Measurements from ENCODE around the gene WNT9A. TPM values are rescaled to one million over a fixed set of nuclear protein-coding genes. Genes with fewer than 3 reads are reported as not detected.

The WNT9A gene
- total RNA-seq, 1 experiment from 2014 or later: 22.2 TPM

DNA sequence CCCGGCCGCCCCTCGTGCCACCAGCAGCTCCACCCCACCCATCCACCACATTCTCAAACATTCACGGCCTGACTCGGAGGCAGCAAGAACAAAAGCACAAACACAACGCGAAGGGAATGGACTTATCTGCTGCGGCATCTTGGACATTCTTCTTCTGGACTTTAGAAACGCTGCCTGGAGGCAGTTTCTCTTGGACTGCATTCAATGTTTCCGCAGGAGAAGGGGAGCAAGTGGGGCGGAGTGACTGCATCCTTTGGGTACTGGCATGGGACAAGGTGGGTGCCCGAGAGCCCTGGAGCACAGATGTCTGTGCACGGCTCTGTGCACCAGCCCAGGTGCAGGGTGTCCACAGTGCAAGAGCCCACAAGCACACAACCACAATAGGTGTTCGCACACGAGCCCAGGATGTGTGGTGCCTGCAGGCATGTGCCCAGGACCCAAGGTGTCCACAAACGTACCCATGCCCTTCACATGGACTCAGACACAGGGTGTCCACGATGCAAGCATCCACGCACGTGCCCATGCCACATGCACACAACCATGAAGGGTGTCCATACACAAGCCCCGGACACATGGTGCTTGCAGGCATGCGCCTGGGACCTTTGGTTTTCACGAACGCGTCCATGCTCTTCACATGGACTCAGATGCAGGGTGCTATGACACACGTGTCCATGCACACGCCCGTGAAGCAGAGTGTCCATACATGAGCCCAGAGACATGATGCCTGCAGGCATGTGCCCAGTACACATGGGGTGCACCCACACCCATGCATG, 53.6 kb downstream of the WNT9A start:
- Histone ChIP-seq H3K9me2 (replicated peaks; ENCODE audit: low read length) (no peaks in the 10 kb centered on the region), H4K20me1 (ENCODE audit: low read length) (no peaks in the 10 kb centered on the region), H3K9ac (ENCODE audit: low read length) (no peak overlapping the region), H2AFZ (ENCODE audit: low read length) (no peak overlapping the region), H3K9me3 (ENCODE audit: low read length) (no peaks in the 10 kb centered on the region), H3K4me1 (ENCODE audit: insufficient read depth, low read length) (peaks cover 4% of the 10 kb centered on the region; the same call in 1 of the 2 replicates), H3K79me2 (ENCODE audit: low read length) (no peaks in the 10 kb centered on the region), H3K4me3 (ENCODE audit: low read length) (no peak overlapping the region), H3K4me2 (ENCODE audit: low read length) (no peak overlapping the region), H3F3A (ENCODE audit: low read length, unreplicated experiment) (no peaks in the 10 kb centered on the region), H3K27ac (ENCODE audit: low read length) (no peak overlapping the region), H3K27me3 (ENCODE audit: low read length) (no peaks in the 10 kb centered on the region), H3K36me3 (ENCODE audit: low read depth, low read length) (no peaks in the 10 kb centered on the region)
- CTCF ChIA-PET: no interaction called here
- no peak for DNase-seq
- no peak for ATAC-seq
- POLR2A ChIA-PET (ENCODE audit: unreplicated experiment): no interaction called here
- BruUV-seq (replicated peaks): no TSS peak
- intact Hi-C loops (cut with micrococcal nuclease): no loop called here
- TF ChIP-seq, protein P1, sequence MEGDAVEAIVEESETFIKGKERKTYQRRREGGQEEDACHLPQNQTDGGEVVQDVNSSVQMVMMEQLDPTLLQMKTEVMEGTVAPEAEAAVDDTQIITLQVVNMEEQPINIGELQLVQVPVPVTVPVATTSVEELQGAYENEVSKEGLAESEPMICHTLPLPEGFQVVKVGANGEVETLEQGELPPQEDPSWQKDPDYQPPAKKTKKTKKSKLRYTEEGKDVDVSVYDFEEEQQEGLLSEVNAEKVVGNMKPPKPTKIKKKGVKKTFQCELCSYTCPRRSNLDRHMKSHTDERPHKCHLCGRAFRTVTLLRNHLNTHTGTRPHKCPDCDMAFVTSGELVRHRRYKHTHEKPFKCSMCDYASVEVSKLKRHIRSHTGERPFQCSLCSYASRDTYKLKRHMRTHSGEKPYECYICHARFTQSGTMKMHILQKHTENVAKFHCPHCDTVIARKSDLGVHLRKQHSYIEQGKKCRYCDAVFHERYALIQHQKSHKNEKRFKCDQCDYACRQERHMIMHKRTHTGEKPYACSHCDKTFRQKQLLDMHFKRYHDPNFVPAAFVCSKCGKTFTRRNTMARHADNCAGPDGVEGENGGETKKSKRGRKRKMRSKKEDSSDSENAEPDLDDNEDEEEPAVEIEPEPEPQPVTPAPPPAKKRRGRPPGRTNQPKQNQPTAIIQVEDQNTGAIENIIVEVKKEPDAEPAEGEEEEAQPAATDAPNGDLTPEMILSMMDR (conservative IDR thresholded peaks at IDR 0.05; ENCODE audit: low read depth, low read length): no peak
- TF ChIP-seq EZH2 (IDR thresholded peaks at IDR 0.05; ENCODE audit: low read length, unreplicated experiment): no peak
- TF ChIP-seq EZH2phosphoT487 (IDR thresholded peaks at IDR 0.05; ENCODE audit: borderline replicate concordance, low read length): no peak

DNA sequence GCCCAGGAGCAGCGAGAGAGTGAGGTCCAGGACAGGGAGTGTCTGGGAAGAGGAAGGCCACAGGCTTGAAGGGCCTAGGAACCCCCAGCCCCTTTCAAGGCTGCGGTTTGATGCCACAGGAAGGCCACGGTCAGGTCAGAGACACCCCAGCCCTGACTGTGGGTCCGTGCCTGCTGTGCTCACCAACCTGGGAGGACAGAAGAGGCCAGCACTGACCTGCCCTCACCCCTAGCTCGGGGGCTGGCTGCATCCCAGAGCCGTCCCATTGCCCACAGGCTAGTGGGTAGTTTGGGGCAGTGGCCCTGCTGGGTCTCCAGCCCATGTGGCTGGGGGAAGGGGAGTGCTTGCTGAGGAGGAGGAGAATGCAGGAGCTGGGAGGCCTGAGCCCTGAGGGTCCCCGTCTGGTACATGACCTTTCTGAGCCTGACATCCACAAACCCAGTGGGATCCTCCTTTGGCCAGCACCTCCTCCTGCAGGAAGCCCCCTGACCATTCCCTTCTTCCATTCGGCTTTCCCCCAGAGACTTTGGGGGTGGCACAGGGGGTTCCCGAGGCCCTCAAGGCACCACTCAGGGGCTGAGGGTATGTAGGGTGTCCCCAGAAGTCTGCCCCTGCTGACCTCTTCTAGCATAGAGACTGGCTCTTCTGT, 54.3 kb downstream of the WNT9A start:
- no peaks in the 10 kb centered on the region for H3K9me2 ChIP-seq (replicated peaks; ENCODE audit: low read length)
- no peak for TF ChIP-seq EZH2 (IDR thresholded peaks at IDR 0.05; ENCODE audit: low read length, unreplicated experiment)
- no peak for DNase-seq
- H3K36me3 ChIP-seq (ENCODE audit: low read depth, low read length): no peaks in the 10 kb centered on the region
- H3K4me3 ChIP-seq (ENCODE audit: low read length): no peak overlapping the region
- H3K27me3 ChIP-seq (ENCODE audit: low read length): no peaks in the 10 kb centered on the region
- no peak overlapping the region for H2AFZ ChIP-seq (ENCODE audit: low read length)
- H3K79me2 ChIP-seq (ENCODE audit: low read length): no peaks in the 10 kb centered on the region
- peaks cover 4% of the 10 kb centered on the region; the same call in 1 of the 2 replicates for H3K4me1 ChIP-seq (ENCODE audit: insufficient read depth, low read length)
- H3F3A ChIP-seq (ENCODE audit: low read length, unreplicated experiment): no peaks in the 10 kb centered on the region
- H3K4me2 ChIP-seq (ENCODE audit: low read length): no peak overlapping the region
- no TSS peak for BruUV-seq (replicated peaks)
- no peak overlapping the region for H3K9ac ChIP-seq (ENCODE audit: low read length)
- ChIA-PET CTCF (no interaction called here), POLR2A (ENCODE audit: unreplicated experiment) (no interaction called here)
- no peaks in the 10 kb centered on the region for H4K20me1 ChIP-seq (ENCODE audit: low read length)
- no peaks in the 10 kb centered on the region for H3K9me3 ChIP-seq (ENCODE audit: low read length)
- no peak overlapping the region for H3K27ac ChIP-seq (ENCODE audit: low read length)
- intact Hi-C loops (cut with micrococcal nuclease): no loop called here
- no peak for ATAC-seq

DNA sequence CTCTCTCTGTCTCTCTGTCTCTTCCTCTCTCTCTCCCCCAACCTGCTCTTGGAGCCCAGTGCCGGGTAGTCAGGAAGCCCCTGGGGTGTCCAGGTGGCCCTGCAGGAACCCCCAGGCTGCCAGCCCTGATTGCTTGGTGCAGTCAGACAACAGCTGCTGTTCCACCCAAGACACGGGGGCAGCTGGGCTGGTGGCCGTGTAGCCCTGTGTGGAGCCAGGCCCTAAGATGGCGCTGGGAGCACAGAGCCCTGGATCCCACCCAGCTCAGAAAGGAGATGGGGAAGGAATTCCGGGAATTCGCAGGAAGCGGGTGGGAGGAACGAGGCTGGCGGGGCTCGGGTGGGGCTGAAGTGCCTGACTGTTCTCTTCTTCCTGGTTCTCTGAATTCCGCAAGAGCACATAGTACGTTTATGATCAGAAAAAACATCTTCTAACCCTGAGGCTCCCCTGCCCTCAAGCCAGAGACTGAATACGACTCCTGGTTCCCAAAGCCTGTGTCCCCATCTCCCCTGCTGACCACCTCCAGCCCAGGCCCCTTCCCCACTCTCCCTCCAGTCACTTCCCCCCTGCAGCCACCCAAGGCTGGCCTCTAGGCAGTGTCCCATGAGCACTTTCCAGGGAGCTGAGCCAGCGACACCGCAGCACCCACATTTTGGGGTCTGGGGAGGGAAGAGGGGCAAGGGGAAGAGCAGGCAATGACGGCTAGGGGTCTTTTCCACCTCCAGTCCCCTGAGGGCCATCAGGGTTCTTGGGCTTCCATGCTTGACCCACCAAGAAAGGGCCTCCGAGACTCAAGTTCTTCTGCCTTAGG, 55.0 kb downstream of the WNT9A start:
- no TSS peak for BruUV-seq (replicated peaks)
- Histone ChIP-seq H3F3A (ENCODE audit: low read length, unreplicated experiment) (no peaks in the 10 kb centered on the region), H3K4me3 (ENCODE audit: low read length) (no peak overlapping the region), H3K9ac (ENCODE audit: low read length) (no peak overlapping the region), H3K9me3 (ENCODE audit: low read length) (no peaks in the 10 kb centered on the region), H3K9me2 (replicated peaks; ENCODE audit: low read length) (no peaks in the 10 kb centered on the region), H2AFZ (ENCODE audit: low read length) (no peak overlapping the region), H3K4me2 (ENCODE audit: low read length) (no peak overlapping the region), H3K79me2 (ENCODE audit: low read length) (no peaks in the 10 kb centered on the region), H4K20me1 (ENCODE audit: low read length) (no peaks in the 10 kb centered on the region), H3K27ac (ENCODE audit: low read length) (no peak overlapping the region), H3K27me3 (ENCODE audit: low read length) (no peaks in the 10 kb centered on the region), H3K4me1 (ENCODE audit: insufficient read depth, low read length) (peaks cover 4% of the 10 kb centered on the region; the same call in 1 of the 2 replicates), H3K36me3 (ENCODE audit: low read depth, low read length) (no peaks in the 10 kb centered on the region)
- ATAC-seq (no peak), DNase-seq (no peak)
- intact Hi-C loops (cut with micrococcal nuclease): no loop called here
- TF ChIP-seq, protein P1 (conservative IDR thresholded peaks at IDR 0.05; ENCODE audit: low read depth, low read length): no peak
- no peak for TF ChIP-seq EZH2 (IDR thresholded peaks at IDR 0.05; ENCODE audit: low read length, unreplicated experiment)
- no peak for TF ChIP-seq EZH2phosphoT487 (IDR thresholded peaks at IDR 0.05; ENCODE audit: borderline replicate concordance, low read length)
- CTCF ChIA-PET: no interaction called here
- POLR2A ChIA-PET (ENCODE audit: unreplicated experiment): no interaction called here

All from PC-3 (cell line).